CD14-positive monocyte (primary cell): ENCODE measurements around the gene TMEM198. TPM values are rescaled to one million over a fixed set of nuclear protein-coding genes. Genes with fewer than 3 reads are reported as not detected.

ENCODE experiments used
- DNase-seq, 3 donors: peaks; one replicate each; pipeline ENCODE4 v3.0.0-alpha.2; 2011 to 2022
- H2AFZ ChIP-seq: 2 replicates; pipeline ENCODE4 v1.6.0; 2012; ENCODE audit warnings: mild to moderate bottlenecking, low read depth, low read length, inconsistent platforms; ENCODE audit not compliant: insufficient read depth, poor library complexity, severe bottlenecking
- H3K27ac ChIP-seq, 2 donors: 1 replicate in 1 of 2; 2 replicates in 1 of 2; pipeline ENCODE4 v1.5.1; 2012 to 2013; ENCODE audit warnings: low read length in 2 of 2, control low read depth in 1 of 2, inconsistent platforms in 1 of 2, low read depth in 1 of 2, mild to moderate bottlenecking in 1 of 2
- H3K27me3 ChIP-seq, 2 donors: one replicate each; pipeline versions ENCODE4 v1.6.0 to v1.6.1; 2011 to 2013; ENCODE audit warnings: low read length in 2 of 2; ENCODE audit not compliant: control insufficient read depth in 2 of 2, insufficient read depth in 2 of 2
- H3K36me3 ChIP-seq, 2 donors: replicated peaks in 1 of 2; 1 replicate in 1 of 2; 2 replicates in 1 of 2; pipeline versions ENCODE4 v1.5.1 to v1.6.1; 2012 to 2013; ENCODE audit warnings: low read length in 2 of 2, control low read depth in 1 of 2, inconsistent platforms in 1 of 2, mild to moderate bottlenecking in 1 of 2; ENCODE audit not compliant: insufficient read depth in 2 of 2, control insufficient read depth in 1 of 2
- H3K4me1 ChIP-seq, 2 donors: 1 replicate in 1 of 2; 2 replicates in 1 of 2; pipeline versions ENCODE4 v1.5.1 to v1.6.1; 2012 to 2013; ENCODE audit warnings: low read length in 2 of 2, control low read depth in 1 of 2, inconsistent platforms in 1 of 2, mild to moderate bottlenecking in 1 of 2, moderate library complexity in 1 of 2; ENCODE audit not compliant: insufficient read depth in 2 of 2, control insufficient read depth in 1 of 2
- H3K4me2 ChIP-seq: replicated peaks from 2 replicates; pipeline ENCODE3; 2012; ENCODE audit warnings: low read length, moderate library complexity, mild to moderate bottlenecking; ENCODE audit not compliant: poor library complexity, severe bottlenecking; ENCODE audit errors: extremely low read depth
- H3K4me3 ChIP-seq, 3 experiments: fragments of 200-600 bp in 1 of 3; sonication (generic) in 1 of 3; replicated peaks in 1 of 3; 1 replicate in 2 of 3; 2 replicates in 1 of 3; pipeline ENCODE4 v1.5.1; 2011 to 2013; ENCODE audit warnings: low read length in 3 of 3, mild to moderate bottlenecking in 3 of 3, control low read depth in 2 of 3, low read depth in 2 of 3, inconsistent platforms in 1 of 3, moderate library complexity in 1 of 3
- H3K79me2 ChIP-seq: 2 replicates; pipeline ENCODE4 v1.6.0; 2012; ENCODE audit warnings: mild to moderate bottlenecking, control low read depth, inconsistent platforms, low read length, moderate library complexity; ENCODE audit not compliant: insufficient read depth
- H3K9ac ChIP-seq: 2 replicates; pipeline ENCODE4 v1.6.0; 2017; ENCODE audit warnings: low read length, mild to moderate bottlenecking; ENCODE audit not compliant: insufficient read depth, poor library complexity, severe bottlenecking
- H3K9me3 ChIP-seq, 2 donors: replicated peaks in 1 of 2; 1 replicate in 1 of 2; 2 replicates in 1 of 2; pipeline versions ENCODE4 v1.5.1 to v1.6.1; 2012 to 2013; ENCODE audit warnings: low read length in 2 of 2, control low read depth in 1 of 2; ENCODE audit not compliant: control insufficient read depth in 1 of 2, insufficient read depth in 1 of 2
- H4K20me1 ChIP-seq: 2 replicates; pipeline ENCODE4 v1.6.0; 2012; ENCODE audit warnings: mild to moderate bottlenecking, low read length, control low read depth, moderate library complexity; ENCODE audit not compliant: insufficient read depth
- H3K27ac Mint-ChIP-seq, 7 donors: one replicate each; pipeline ENCODE4 v1.8.0; 2020; ENCODE audit warnings: mild to moderate bottlenecking in 7 of 7, mixed read lengths in 7 of 7, moderate library complexity in 6 of 7, inconsistent platforms in 2 of 7
- H3K27me3 Mint-ChIP-seq, 3 donors: one replicate each; pipeline ENCODE4 v1.8.0; 2021 to 2022; ENCODE audit warnings: low read depth in 3 of 3, mild to moderate bottlenecking in 3 of 3, mixed read lengths in 3 of 3, moderate library complexity in 3 of 3, inconsistent platforms in 1 of 3
- H3K36me3 Mint-ChIP-seq, 2 donors: one replicate each; pipeline ENCODE4 v1.8.0; 2020; ENCODE audit warnings: mixed read lengths in 2 of 2, inconsistent platforms in 1 of 2, mild to moderate bottlenecking in 1 of 2
- H3K4me1 Mint-ChIP-seq: one replicate; pipeline ENCODE4 v1.8.0; 2020; ENCODE audit warnings: mild to moderate bottlenecking, mixed read lengths
- H3K4me3 Mint-ChIP-seq, 2 donors: one replicate each; pipeline ENCODE4 v1.8.0; 2020; ENCODE audit warnings: mild to moderate bottlenecking in 2 of 2, mixed read lengths in 2 of 2, moderate library complexity in 1 of 2
- H3K9me3 Mint-ChIP-seq, 7 donors: one replicate each; pipeline ENCODE4 v1.8.0; 2020 to 2022; ENCODE audit warnings: mixed read lengths in 7 of 7, mild to moderate bottlenecking in 6 of 7, moderate library complexity in 6 of 7, inconsistent platforms in 2 of 7
- WGBS: methylation state at CpG from one replicate; pipeline ENCODE4 v1.1.5; 2013; ENCODE audit warnings: missing lambda C conversion rate; ENCODE audit not compliant: insufficient coverage; 5-methylcytosine and 5-hydroxymethylcytosine counted together
- intact Hi-C, 2 donors: fragments of 100-400 bp; cut with micrococcal nuclease; formaldehyde crosslinking; loops; one replicate each; pipeline versions ENCODE4 v1.15.0 to v1.15.1; 2023
- polyA minus RNA-seq: library from RNA; depleted of rRNA, polyadenylated mRNA; stranded (reverse); fragments of >200 nt; gene quantifications from 2 replicates; pipeline ENCODE4 v1.2.3, GENCODE V29; 2012
- polyA plus RNA-seq, 3 donors: library from polyadenylated mRNA; depleted of rRNA in 1 of 3; unstranded in 2 of 3; stranded (reverse) in 1 of 3; fragments of 300-500 nt in 2 of 3; fragments of >200 nt in 1 of 3; fragmentation: Illumina TruSeq in 2 of 3; gene quantifications; 1 replicate in 2 of 3; 2 replicates in 1 of 3; pipeline ENCODE4 v1.2.3, GENCODE V29; 2012 to 2021
- total RNA-seq, 12 experiments: library from RNA in 1 of 12; stranded (reverse) in 1 of 12; fragments of 120-200 nt in 1 of 12; gene quantifications; one replicate each; pipeline ENCODE4 v1.2.4 and lab custom pipeline; 2013 to 2026; ENCODE audit warnings: mixed read lengths in 6 of 12, inconsistent platforms in 1 of 12
- TF ChIP-seq, protein P1 (sequence below): fragments of 200-600 bp; IDR thresholded peaks from one replicate; pipeline ENCODE4 v1.8.0; 2022; ENCODE audit warnings: antibody characterized with exemption, mild to moderate bottlenecking

Gene TMEM198, protein sequence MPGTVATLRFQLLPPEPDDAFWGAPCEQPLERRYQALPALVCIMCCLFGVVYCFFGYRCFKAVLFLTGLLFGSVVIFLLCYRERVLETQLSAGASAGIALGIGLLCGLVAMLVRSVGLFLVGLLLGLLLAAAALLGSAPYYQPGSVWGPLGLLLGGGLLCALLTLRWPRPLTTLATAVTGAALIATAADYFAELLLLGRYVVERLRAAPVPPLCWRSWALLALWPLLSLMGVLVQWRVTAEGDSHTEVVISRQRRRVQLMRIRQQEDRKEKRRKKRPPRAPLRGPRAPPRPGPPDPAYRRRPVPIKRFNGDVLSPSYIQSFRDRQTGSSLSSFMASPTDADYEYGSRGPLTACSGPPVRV
- not detected for total RNA-seq (2013)
- polyA plus RNA-seq (not detected), polyA minus RNA-seq (not detected in 2 replicates), total RNA-seq (lab: John Stamatoyannopoulos, UW) (0 to 2.0 (median 0.08) reads per million in 11 experiments)

DNA sequence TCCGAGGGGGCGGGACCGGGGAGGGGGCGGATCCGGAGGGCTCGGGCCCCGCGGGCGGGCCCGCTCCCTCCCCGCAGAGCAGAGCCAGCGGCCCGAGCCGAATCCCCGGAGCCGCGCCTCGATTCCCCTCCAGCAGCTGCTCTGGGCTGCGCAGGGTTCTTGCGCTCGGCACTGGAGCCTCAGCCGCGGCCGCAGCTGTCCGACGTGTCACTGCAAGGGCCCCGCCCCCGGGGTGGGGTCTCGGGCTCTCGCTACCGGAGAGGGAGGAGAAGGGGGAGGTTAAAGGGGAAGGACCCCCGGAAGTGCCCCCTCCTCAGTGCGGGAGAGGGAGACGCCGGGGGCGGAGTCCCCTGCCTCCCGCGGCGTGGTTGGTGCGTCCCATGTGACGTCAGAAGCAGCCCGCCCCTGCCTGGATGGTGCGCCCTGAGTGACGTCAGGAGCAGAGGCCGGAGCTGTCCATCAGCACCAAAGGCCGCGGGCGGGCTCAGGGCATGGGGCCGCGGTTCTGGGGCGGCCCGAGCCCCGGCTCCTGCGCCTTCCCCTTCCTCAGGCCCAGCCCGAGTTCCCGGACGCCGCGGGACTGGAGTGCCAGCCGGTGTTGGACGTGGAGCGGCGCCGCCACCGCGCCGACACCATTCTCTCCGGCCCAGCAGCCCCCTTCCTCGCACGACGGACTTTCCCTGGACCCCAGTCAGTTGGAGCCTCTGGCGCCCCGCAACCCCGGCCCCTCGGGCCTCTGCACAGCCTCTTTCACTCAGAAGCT, at the start of gene TMEM198, which contains the start of gene CHPF:
TSS of gene TMEM198 (plus strand) at position 433 of the 763 bp plus-strand sequence. CDS start 700 bp downstream, outside the sequence.
TSS of gene CHPF (minus strand) at position 214 of the 763 bp plus-strand sequence. CDS start 271 bp downstream, outside the sequence.
- H3K36me3 Mint-ChIP-seq = peaks cover 0 to 6% of the 10 kb centered on the region in 2 donors
- peak within 1 kb of the TSS; percentile 78 to 87 for H3K4me3 Mint-ChIP-seq
- H3K27ac ChIP-seq = no peak within 1 kb of the TSS
- no peaks in the 10 kb centered on the region for H3K9me3 ChIP-seq
- under 1% methylated on average over 74 of the region's 75 CpGs for WGBS
- H3K9me3 Mint-ChIP-seq = peaks cover 0 to 16% (median 2%) of the 10 kb centered on the region in 7 donors
- peak within 1 kb of the TSS; percentile 27 for H3K9ac ChIP-seq
- H3K4me1 Mint-ChIP-seq = peaks cover 9% of the 10 kb centered on the region
- H3K4me3 ChIP-seq = peak within 1 kb of the TSS; percentile 32 to 76 (median 56)
- TF ChIP-seq, protein P1, sequence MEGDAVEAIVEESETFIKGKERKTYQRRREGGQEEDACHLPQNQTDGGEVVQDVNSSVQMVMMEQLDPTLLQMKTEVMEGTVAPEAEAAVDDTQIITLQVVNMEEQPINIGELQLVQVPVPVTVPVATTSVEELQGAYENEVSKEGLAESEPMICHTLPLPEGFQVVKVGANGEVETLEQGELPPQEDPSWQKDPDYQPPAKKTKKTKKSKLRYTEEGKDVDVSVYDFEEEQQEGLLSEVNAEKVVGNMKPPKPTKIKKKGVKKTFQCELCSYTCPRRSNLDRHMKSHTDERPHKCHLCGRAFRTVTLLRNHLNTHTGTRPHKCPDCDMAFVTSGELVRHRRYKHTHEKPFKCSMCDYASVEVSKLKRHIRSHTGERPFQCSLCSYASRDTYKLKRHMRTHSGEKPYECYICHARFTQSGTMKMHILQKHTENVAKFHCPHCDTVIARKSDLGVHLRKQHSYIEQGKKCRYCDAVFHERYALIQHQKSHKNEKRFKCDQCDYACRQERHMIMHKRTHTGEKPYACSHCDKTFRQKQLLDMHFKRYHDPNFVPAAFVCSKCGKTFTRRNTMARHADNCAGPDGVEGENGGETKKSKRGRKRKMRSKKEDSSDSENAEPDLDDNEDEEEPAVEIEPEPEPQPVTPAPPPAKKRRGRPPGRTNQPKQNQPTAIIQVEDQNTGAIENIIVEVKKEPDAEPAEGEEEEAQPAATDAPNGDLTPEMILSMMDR = no peak
- H3K4me2 ChIP-seq = peak within 1 kb of the TSS; percentile 90
- H3K36me3 ChIP-seq = no peaks in the 10 kb centered on the region
- peak within 1 kb of the TSS; percentile 76 for H2AFZ ChIP-seq
- intact Hi-C loops = loop anchor here (2.0 to 5.0 kb wide), 4 partner anchors 41 to 156 kb away; partner anchors contain the start of gene DNPEP (in 1 of the 2)
- peaks cover 38 to 63% (median 40%) of the 10 kb centered on the region in 3 donors for H3K27me3 Mint-ChIP-seq
- peak; percentile 87 to 94 (median 90) for DNase-seq
- peaks cover 24 to 51% of the 10 kb centered on the region in 2 donors for H3K27me3 ChIP-seq
- H3K27ac Mint-ChIP-seq = peak within 1 kb of the TSS in 3 of 7 donors; percentile 36 to 73 (median 53)
- no peaks in the 10 kb centered on the region for H4K20me1 ChIP-seq
- H3K4me1 ChIP-seq = peaks cover 21 to 27% of the 10 kb centered on the region in 2 donors
- no peaks in the 10 kb centered on the region for H3K79me2 ChIP-seq
